Stimulated activated CD4-positive, alpha-beta T cell treated with anti-CD3 and anti-CD28 coated beads, Interleukin-4, amount 100 ng/mL, for 4 hours (primary cell): ENCODE results near the gene AOPEP.
A peak's percentile ranks its signal among the peaks of the same experiment; 100 is the strongest.

ENCODE experiments used
- DNase-seq, 2 experiments: peaks; one replicate each; pipeline ENCODE4 v3.0.0-alpha.2; 2020

AOPEP gene

GRCh38 chr9:95105519-95106287 lies 379.2 kb downstream of the AOPEP start:
- no peak for DNase-seq

- no peak for DNase-seq
Measured at GRCh38 chr9:95107001-95107749, 380.7 kb downstream of the AOPEP start.

GRCh38 chr9:95107976-95108375 lies 381.5 kb downstream of the AOPEP start:
- DNase-seq, result no peak

- no peak for DNase-seq
Measured at GRCh38 chr9:95108777-95109176, 382.3 kb downstream of the AOPEP start.

GRCh38 chr9:95109456-95109855 lies 383.0 kb downstream of the AOPEP start:
- DNase-seq, result no peak

GRCh38 chr9:95110921-95111525 lies 384.5 kb downstream of the AOPEP start:
- DNase-seq, result no peak

- no peak for DNase-seq
Measured at GRCh38 chr9:95111716-95112115, 385.2 kb downstream of the AOPEP start.

- DNase-seq, result no peak
Measured at GRCh38 chr9:95112436-95113280, 386.2 kb downstream of the AOPEP start.

- no peak for DNase-seq
Measured at GRCh38 chr9:95115104-95115503, 388.6 kb downstream of the AOPEP start.

GRCh38 chr9:95116002-95116807 lies 389.7 kb downstream of the AOPEP start:
- DNase-seq, result no peak

GRCh38 chr9:95116808-95117204 lies 390.3 kb downstream of the AOPEP start:
- DNase-seq, result no peak

GRCh38 chr9:95118596-95118995 lies 392.1 kb downstream of the AOPEP start:
- no peak for DNase-seq

GRCh38 chr9:95120781-95121370 lies 394.4 kb downstream of the AOPEP start:
- no peak for DNase-seq

GRCh38 chr9:95124582-95125367 lies 398.3 kb downstream of the AOPEP start:
- no peak for DNase-seq

- no peak for DNase-seq
Measured at GRCh38 chr9:95125652-95126051, 399.2 kb downstream of the AOPEP start.

GRCh38 chr9:95126739-95127138 lies 400.2 kb downstream of the AOPEP start:
- DNase-seq, result no peak

- DNase-seq, result peak; percentile 41 to 71
Measured at GRCh38 chr9:95127249-95128176, 401.0 kb downstream of the AOPEP start.

GRCh38 chr9:95128177-95128524 lies 401.7 kb downstream of the AOPEP start:
- no peak for DNase-seq

GRCh38 chr9:95129476-95130291 lies 403.2 kb downstream of the AOPEP start:
- no peak for DNase-seq
